KOPT-K1 (cell line): ENCODE results near the gene NEUROD2.

Source experiments
- H3K27ac ChIP-seq: fragments of 200-600 bp; sonication (generic); 2 replicates; pipeline ENCODE4 v1.5.1; 2016; ENCODE audit warnings: antibody characterized with exemption, mild to moderate bottlenecking, low read depth, low read length; ENCODE audit not compliant: poor library complexity, severe bottlenecking
- H3K36me3 ChIP-seq: fragments of 200-600 bp; sonication (generic); 2 replicates; pipeline ENCODE4 v1.5.1; 2017; ENCODE audit warnings: antibody characterized with exemption, mild to moderate bottlenecking, low read length, moderate library complexity; ENCODE audit not compliant: insufficient read depth
- H3K9me3 ChIP-seq: fragments of 200-600 bp; sonication (generic); 2 replicates; pipeline ENCODE4 v1.5.1; 2017; ENCODE audit warnings: antibody characterized with exemption, low read length, mild to moderate bottlenecking; ENCODE audit not compliant: insufficient read depth, poor library complexity, severe bottlenecking

Gene NEUROD2

GRCh38 chr17:39566094-39566850 lies 41.4 kb downstream of the NEUROD2 start:
- Histone ChIP-seq H3K27ac (no peak overlapping the region), H3K9me3 (peaks cover 5% of the 10 kb centered on the region), H3K36me3 (peaks cover 83% of the 10 kb centered on the region)

- Histone ChIP-seq H3K27ac (no peak overlapping the region), H3K9me3 (no peaks in the 10 kb centered on the region), H3K36me3 (peaks cover 82% of the 10 kb centered on the region)
Observed at GRCh38 chr17:39564211-39564848, 43.4 kb downstream of the NEUROD2 start.

DNA sequence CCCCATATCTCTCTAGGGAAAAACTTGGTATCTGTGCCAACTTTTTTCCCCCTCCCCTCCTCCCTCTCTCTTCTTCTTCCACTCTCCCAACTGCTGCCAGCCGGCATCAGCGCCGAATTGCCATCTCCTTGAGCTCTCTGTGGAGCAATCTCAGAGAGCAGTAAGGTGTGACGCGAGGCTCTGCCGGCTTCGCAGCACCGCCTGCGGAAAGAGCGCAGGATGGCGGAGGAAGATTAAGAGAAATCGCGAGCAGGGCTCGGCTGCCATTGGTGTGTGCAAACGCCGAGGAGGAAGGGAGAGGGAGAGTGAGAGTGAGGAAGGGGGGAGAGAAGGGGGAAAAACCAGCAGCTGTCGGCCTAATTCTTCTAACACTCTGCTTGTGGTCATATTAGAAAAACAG lies 44.2 kb downstream of the NEUROD2 start:
- Histone ChIP-seq H3K27ac (no peak overlapping the region), H3K36me3 (peaks cover 77% of the 10 kb centered on the region), H3K9me3 (no peaks in the 10 kb centered on the region)

DNA sequence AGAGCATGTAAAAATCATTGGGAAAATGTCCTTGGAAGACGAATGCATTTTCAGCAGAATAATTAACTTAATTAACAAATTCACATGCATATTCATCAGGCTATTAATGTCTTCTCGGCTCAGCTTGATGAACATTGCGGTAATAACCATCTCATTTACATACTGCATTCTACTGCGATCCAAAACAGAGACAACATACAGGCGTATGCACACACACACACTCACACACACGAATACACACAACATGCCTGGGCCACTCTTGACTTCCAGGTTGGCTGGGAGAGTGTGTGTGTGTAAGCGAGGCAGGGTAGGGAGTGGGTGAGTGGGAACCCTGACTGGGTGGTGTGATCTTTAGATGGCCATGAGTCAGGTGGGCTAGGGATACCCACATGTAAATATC lies 44.7 kb downstream of the NEUROD2 start:
- Histone ChIP-seq H3K36me3 (peaks cover 75% of the 10 kb centered on the region), H3K27ac (no peak overlapping the region)

DNA sequence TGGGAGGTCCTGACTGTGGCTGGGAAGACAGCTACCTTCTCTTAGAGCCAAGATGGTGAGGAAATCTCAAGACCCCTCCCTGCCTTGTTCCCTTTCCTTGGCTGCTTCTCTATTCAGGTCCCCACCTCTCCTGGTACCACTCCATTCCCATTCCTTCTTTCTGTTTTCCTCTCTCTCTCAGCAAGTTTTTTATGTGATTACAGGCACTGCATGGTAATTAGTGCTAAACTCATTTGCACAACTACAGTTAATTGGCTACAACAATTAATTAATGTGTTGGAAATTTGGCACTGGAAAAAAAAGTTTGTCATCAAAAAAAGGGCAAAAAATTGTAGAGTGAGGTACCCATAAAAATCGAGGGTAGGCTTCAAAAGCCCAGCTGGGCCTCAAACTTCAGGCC lies 45.3 kb downstream of the NEUROD2 start:
- no peaks in the 10 kb centered on the region for H3K9me3 ChIP-seq
- H3K36me3 ChIP-seq, result peaks cover 75% of the 10 kb centered on the region
- H3K27ac ChIP-seq, result no peak overlapping the region

More for the DNA sequence above, 44.7 kb downstream of the NEUROD2 start:
- no peaks in the 10 kb centered on the region for H3K9me3 ChIP-seq

- Histone ChIP-seq H3K9me3 (no peaks in the 10 kb centered on the region), H3K36me3 (peaks cover 86% of the 10 kb centered on the region), H3K27ac (no peak overlapping the region)
Observed at GRCh38 chr17:39556423-39556822, 51.3 kb downstream of the NEUROD2 start.

GRCh38 chr17:39555368-39555767 lies 52.4 kb downstream of the NEUROD2 start:
- Histone ChIP-seq H3K36me3 (peaks cover 86% of the 10 kb centered on the region), H3K27ac (no peak overlapping the region), H3K9me3 (no peaks in the 10 kb centered on the region)
